Esophagus squamous epithelium (tissue), 4 donors: ENCODE data around the gene IL1RAPL1.

Experiments used
- POLR2A ChIP-seq, 4 donors: fragments of 450-650 bp; IDR thresholded peaks; one replicate each; pipeline ENCODE4 v1.6.1; 2017; ENCODE audit warnings: antibody characterized with exemption in 4 of 4, mild to moderate bottlenecking in 4 of 4, moderate library complexity in 3 of 4
- TF ChIP-seq, protein P1 (sequence below), 6 experiments: fragments of 450-650 bp in 4 of 6; fragments of 200-600 bp in 2 of 6; sonication (generic) in 2 of 6; IDR thresholded peaks; one replicate each; pipeline ENCODE4 v1.5.1; 2016 to 2019; ENCODE audit warnings: antibody characterized with exemption in 6 of 6, mild to moderate bottlenecking in 4 of 6, moderate library complexity in 4 of 6

DNA sequence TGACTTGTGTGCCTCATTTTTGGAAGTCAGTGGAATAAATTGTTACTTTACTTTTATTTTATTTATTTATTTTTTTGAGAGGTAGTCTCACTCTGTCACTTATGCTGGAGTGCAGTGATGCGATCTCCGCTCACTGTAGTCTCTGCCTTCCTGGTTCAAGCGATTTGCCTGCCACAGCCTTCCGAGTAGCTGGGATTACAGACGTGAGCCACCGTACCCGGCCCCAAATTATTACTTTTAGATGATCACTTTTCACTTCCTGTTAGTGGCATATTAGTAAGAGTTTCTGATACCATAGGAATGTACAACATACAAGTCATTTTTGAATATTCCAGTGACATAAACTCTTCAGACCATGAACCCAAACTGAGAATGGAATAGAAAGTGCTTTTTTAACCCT, 1017.1 kb downstream of the IL1RAPL1 start:
- no peak for TF ChIP-seq POLR2A (IDR thresholded peaks at IDR 0.05)
- TF ChIP-seq, protein P1, sequence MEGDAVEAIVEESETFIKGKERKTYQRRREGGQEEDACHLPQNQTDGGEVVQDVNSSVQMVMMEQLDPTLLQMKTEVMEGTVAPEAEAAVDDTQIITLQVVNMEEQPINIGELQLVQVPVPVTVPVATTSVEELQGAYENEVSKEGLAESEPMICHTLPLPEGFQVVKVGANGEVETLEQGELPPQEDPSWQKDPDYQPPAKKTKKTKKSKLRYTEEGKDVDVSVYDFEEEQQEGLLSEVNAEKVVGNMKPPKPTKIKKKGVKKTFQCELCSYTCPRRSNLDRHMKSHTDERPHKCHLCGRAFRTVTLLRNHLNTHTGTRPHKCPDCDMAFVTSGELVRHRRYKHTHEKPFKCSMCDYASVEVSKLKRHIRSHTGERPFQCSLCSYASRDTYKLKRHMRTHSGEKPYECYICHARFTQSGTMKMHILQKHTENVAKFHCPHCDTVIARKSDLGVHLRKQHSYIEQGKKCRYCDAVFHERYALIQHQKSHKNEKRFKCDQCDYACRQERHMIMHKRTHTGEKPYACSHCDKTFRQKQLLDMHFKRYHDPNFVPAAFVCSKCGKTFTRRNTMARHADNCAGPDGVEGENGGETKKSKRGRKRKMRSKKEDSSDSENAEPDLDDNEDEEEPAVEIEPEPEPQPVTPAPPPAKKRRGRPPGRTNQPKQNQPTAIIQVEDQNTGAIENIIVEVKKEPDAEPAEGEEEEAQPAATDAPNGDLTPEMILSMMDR (IDR thresholded peaks at IDR 0.05), result no peak
